ENCODE data around the gene TSPAN9.

Gene TSPAN9

DNA sequence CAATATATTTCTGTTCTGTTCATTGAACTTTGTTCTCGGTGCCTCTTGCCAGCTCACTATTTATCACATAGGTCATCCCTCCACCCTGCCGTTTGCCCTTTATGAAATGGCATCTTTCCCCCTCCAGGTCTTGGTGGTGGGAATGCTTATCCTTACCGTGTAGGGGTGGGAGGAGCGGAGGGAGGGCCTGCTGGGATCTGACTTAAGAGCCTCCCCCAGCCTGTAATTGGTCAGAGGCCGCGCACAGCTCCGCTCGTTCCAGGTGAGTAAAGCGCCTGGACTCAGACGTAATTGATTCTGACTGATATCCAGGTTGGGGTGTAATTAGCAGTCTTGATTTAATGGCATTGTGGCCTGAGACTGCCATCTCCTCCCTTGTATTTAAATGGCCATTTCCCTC, 185.3 kb downstream of the TSPAN9 start:
- Histone ChIP-seq H3K27me3 (ENCODE audit: control insufficient read depth in 5 of 5, insufficient read depth in 4 of 5, low read length in 5 of 5) (no peaks in the 10 kb centered on the region), H3K4me1 (ENCODE audit: control insufficient read depth in 5 of 5, insufficient read depth in 5 of 5, low read length in 5 of 5) (peaks cover 2 to 19% (median 17%) of the 10 kb centered on the region in 5 donors), H3K27ac (ENCODE audit: low read depth, low read length) (no peak overlapping the region), H3K36me3 (ENCODE audit: control insufficient read depth in 5 of 5, insufficient read depth in 5 of 5, low read length in 5 of 5) (peaks cover 0 to 24% (median 0%) of the 10 kb centered on the region in 5 donors), H3K9ac (ENCODE audit: low read length in 5 of 5) (no peak overlapping the region), H3K4me3 (ENCODE audit: low read depth in 1 of 5, low read length in 5 of 5) (no peak overlapping the region), H3K9me3 (ENCODE audit: control insufficient read depth in 5 of 5, low read length in 5 of 5) (no peaks in the 10 kb centered on the region)

DNA sequence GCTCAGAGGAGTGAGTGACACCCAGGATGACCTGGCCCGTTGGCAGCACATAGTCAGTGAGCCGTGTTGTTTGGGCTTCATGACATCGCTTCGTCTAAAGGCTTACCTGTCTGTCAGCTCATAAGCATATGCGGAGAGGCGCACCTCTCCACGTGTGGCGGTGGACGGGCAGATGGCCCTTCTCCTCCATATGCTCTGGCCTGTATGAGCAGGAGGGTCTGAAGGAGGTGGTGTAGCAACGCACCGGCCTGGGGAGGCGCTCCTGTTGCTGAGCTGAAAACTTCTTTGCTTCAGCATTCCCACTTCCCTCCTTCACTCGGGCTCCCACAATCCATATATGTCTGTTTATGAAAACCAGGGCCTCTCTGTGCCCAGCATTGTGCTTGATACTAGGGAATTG, 186.1 kb downstream of the TSPAN9 start:
- Histone ChIP-seq H3K4me3 (ENCODE audit: low read depth in 1 of 5, low read length in 5 of 5) (no peak overlapping the region), H3K27ac (ENCODE audit: low read depth, low read length) (no peak overlapping the region), H3K9ac (ENCODE audit: low read length in 5 of 5) (no peak overlapping the region), H3K9me3 (ENCODE audit: control insufficient read depth in 5 of 5, low read length in 5 of 5) (no peaks in the 10 kb centered on the region), H3K27me3 (ENCODE audit: control insufficient read depth in 5 of 5, insufficient read depth in 4 of 5, low read length in 5 of 5) (no peaks in the 10 kb centered on the region), H3K36me3 (ENCODE audit: control insufficient read depth in 5 of 5, insufficient read depth in 5 of 5, low read length in 5 of 5) (peaks cover 0 to 24% (median 0%) of the 10 kb centered on the region in 5 donors), H3K4me1 (ENCODE audit: control insufficient read depth in 5 of 5, insufficient read depth in 5 of 5, low read length in 5 of 5) (peaks cover 2 to 19% (median 17%) of the 10 kb centered on the region in 5 donors)

- Histone ChIP-seq H3K27me3 (ENCODE audit: control insufficient read depth in 5 of 5, insufficient read depth in 4 of 5, low read length in 5 of 5) (no peaks in the 10 kb centered on the region), H3K9me3 (ENCODE audit: control insufficient read depth in 5 of 5, low read length in 5 of 5) (no peaks in the 10 kb centered on the region), H3K36me3 (ENCODE audit: control insufficient read depth in 5 of 5, insufficient read depth in 5 of 5, low read length in 5 of 5) (peaks cover 0 to 24% (median 0%) of the 10 kb centered on the region in 5 donors), H3K27ac (ENCODE audit: low read depth, low read length) (no peak overlapping the region), H3K9ac (ENCODE audit: low read length in 5 of 5) (no peak overlapping the region), H3K4me3 (ENCODE audit: low read depth in 1 of 5, low read length in 5 of 5) (no peak overlapping the region), H3K4me1 (ENCODE audit: control insufficient read depth in 5 of 5, insufficient read depth in 5 of 5, low read length in 5 of 5) (peaks cover 2 to 19% (median 17%) of the 10 kb centered on the region in 5 donors)
These were observed 187.1 kb downstream of the TSPAN9 start for GRCh38 chr12:3263939-3264922.

DNA sequence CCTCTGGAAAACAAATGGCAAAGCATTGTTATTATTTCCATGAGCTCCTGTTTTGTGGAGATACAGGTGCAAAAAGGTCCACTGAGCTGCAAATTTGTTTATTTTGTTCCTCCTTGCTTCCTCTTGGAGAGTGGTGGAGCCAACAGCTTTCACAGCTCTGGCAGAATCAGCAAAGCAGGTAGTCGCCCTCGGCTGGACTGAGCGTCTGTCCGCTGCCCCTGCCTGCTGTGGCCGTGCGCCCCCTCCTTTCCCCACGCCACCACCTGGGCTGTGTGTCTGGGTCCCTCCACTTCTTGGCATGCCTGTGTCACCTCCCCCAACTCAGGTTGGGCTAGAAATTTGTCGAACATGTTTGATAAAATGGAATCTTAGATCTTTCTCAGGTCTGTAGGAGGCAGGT, 188.2 kb downstream of the TSPAN9 start:
- Histone ChIP-seq H3K9ac (ENCODE audit: low read length in 5 of 5) (no peak overlapping the region), H3K9me3 (ENCODE audit: control insufficient read depth in 5 of 5, low read length in 5 of 5) (no peaks in the 10 kb centered on the region), H3K4me1 (ENCODE audit: control insufficient read depth in 5 of 5, insufficient read depth in 5 of 5, low read length in 5 of 5) (peaks cover 2 to 19% (median 17%) of the 10 kb centered on the region in 5 donors), H3K36me3 (ENCODE audit: control insufficient read depth in 5 of 5, insufficient read depth in 5 of 5, low read length in 5 of 5) (peaks cover 0 to 19% (median 0%) of the 10 kb centered on the region in 5 donors), H3K27ac (ENCODE audit: low read depth, low read length) (no peak overlapping the region), H3K4me3 (ENCODE audit: low read depth in 1 of 5, low read length in 5 of 5) (no peak overlapping the region), H3K27me3 (ENCODE audit: control insufficient read depth in 5 of 5, insufficient read depth in 4 of 5, low read length in 5 of 5) (no peaks in the 10 kb centered on the region)

- Histone ChIP-seq H3K27me3 (ENCODE audit: control insufficient read depth in 5 of 5, insufficient read depth in 4 of 5, low read length in 5 of 5) (no peaks in the 10 kb centered on the region), H3K4me3 (ENCODE audit: low read depth in 1 of 5, low read length in 5 of 5) (no peak overlapping the region), H3K36me3 (ENCODE audit: control insufficient read depth in 5 of 5, insufficient read depth in 5 of 5, low read length in 5 of 5) (peaks cover 0 to 19% (median 0%) of the 10 kb centered on the region in 5 donors), H3K9ac (ENCODE audit: low read length in 5 of 5) (no peak overlapping the region), H3K4me1 (ENCODE audit: control insufficient read depth in 5 of 5, insufficient read depth in 5 of 5, low read length in 5 of 5) (peaks cover 1 to 16% (median 14%) of the 10 kb centered on the region in 5 donors), H3K9me3 (ENCODE audit: control insufficient read depth in 5 of 5, low read length in 5 of 5) (no peaks in the 10 kb centered on the region), H3K27ac (ENCODE audit: low read depth, low read length) (no peak overlapping the region)
These were observed 189.5 kb downstream of the TSPAN9 start for GRCh38 chr12:3266638-3267037.

DNA sequence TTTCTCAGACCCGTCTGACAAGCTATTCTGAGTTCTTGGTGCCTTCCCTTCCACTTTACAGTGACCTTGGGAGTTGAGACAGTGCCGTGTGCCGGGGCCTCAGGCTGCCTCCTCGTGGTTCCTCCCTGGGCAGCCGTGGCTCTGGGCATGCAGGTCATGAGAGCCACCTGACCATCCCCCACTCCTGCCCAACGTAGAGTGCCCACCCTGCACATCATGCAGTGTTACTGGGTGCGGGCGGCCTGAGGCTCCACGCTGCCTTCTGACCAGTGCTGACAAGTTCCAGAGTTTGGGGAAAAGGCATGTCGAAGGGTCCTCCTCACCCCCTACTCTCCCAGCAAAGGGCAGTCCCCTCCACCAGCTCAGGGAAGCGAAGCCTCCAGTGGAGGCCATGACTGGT, 190.5 kb downstream of the TSPAN9 start:
- Histone ChIP-seq H3K36me3 (ENCODE audit: control insufficient read depth in 5 of 5, insufficient read depth in 5 of 5, low read length in 5 of 5) (peaks cover 0 to 20% (median 0%) of the 10 kb centered on the region in 5 donors), H3K27ac (ENCODE audit: low read depth, low read length) (no peak overlapping the region), H3K4me3 (ENCODE audit: low read depth in 1 of 5, low read length in 5 of 5) (no peak overlapping the region), H3K27me3 (ENCODE audit: control insufficient read depth in 5 of 5, insufficient read depth in 4 of 5, low read length in 5 of 5) (no peaks in the 10 kb centered on the region), H3K4me1 (ENCODE audit: control insufficient read depth in 5 of 5, insufficient read depth in 5 of 5, low read length in 5 of 5) (peaks cover 0 to 6% (median 4%) of the 10 kb centered on the region in 5 donors), H3K9ac (ENCODE audit: low read length in 5 of 5) (no peak overlapping the region), H3K9me3 (ENCODE audit: control insufficient read depth in 5 of 5, low read length in 5 of 5) (no peaks in the 10 kb centered on the region)

- Histone ChIP-seq H3K4me3 (ENCODE audit: low read depth in 1 of 5, low read length in 5 of 5) (no peak overlapping the region), H3K27me3 (ENCODE audit: control insufficient read depth in 5 of 5, insufficient read depth in 4 of 5, low read length in 5 of 5) (no peaks in the 10 kb centered on the region), H3K4me1 (ENCODE audit: control insufficient read depth in 5 of 5, insufficient read depth in 5 of 5, low read length in 5 of 5) (peaks cover 0 to 23% (median 7%) of the 10 kb centered on the region in 5 donors), H3K9me3 (ENCODE audit: control insufficient read depth in 5 of 5, low read length in 5 of 5) (no peaks in the 10 kb centered on the region), H3K36me3 (ENCODE audit: control insufficient read depth in 5 of 5, insufficient read depth in 5 of 5, low read length in 5 of 5) (peaks cover 0 to 22% (median 0%) of the 10 kb centered on the region in 5 donors), H3K9ac (ENCODE audit: low read length in 5 of 5) (no peak overlapping the region), H3K27ac (ENCODE audit: low read depth, low read length) (no peak overlapping the region)
These were observed 192.4 kb downstream of the TSPAN9 start for GRCh38 chr12:3269594-3269993.

DNA sequence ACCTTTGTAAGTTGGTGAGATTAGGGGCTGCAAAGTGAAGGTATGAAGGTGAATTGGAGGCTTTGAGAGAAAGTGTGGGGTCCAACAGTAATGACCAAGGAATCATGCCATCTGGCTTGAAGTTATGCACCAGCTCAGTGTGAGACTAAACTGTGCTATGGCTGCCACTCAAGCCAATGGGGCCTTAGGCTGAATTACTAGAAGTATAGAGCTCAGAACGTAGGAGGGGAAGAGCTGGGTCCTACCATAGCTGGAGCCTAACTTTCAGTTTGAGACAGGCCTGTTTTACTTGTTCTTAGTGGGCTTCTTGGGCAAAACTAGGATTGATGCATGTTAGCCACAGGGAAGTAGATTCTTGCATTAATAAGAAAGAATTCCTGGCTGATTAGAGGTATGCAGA, 194.0 kb downstream of the TSPAN9 start:
- Histone ChIP-seq H3K4me3 (ENCODE audit: low read depth in 1 of 5, low read length in 5 of 5) (no peak overlapping the region), H3K27ac (ENCODE audit: low read depth, low read length) (no peak overlapping the region), H3K4me1 (ENCODE audit: control insufficient read depth in 5 of 5, insufficient read depth in 5 of 5, low read length in 5 of 5) (peaks cover 2 to 33% (median 15%) of the 10 kb centered on the region in 5 donors), H3K27me3 (ENCODE audit: control insufficient read depth in 5 of 5, insufficient read depth in 4 of 5, low read length in 5 of 5) (no peaks in the 10 kb centered on the region), H3K9ac (ENCODE audit: low read length in 5 of 5) (no peak overlapping the region), H3K36me3 (ENCODE audit: control insufficient read depth in 5 of 5, insufficient read depth in 5 of 5, low read length in 5 of 5) (peaks cover 0 to 14% (median 0%) of the 10 kb centered on the region in 5 donors), H3K9me3 (ENCODE audit: control insufficient read depth in 5 of 5, low read length in 5 of 5) (no peaks in the 10 kb centered on the region)

- Histone ChIP-seq H3K4me1 (ENCODE audit: control insufficient read depth in 5 of 5, insufficient read depth in 5 of 5, low read length in 5 of 5) (peaks cover 2 to 33% (median 15%) of the 10 kb centered on the region in 5 donors), H3K9ac (ENCODE audit: low read length in 5 of 5) (no peak overlapping the region), H3K27me3 (ENCODE audit: control insufficient read depth in 5 of 5, insufficient read depth in 4 of 5, low read length in 5 of 5) (no peaks in the 10 kb centered on the region), H3K4me3 (ENCODE audit: low read depth in 1 of 5, low read length in 5 of 5) (no peak overlapping the region), H3K27ac (ENCODE audit: low read depth, low read length) (no peak overlapping the region), H3K36me3 (ENCODE audit: control insufficient read depth in 5 of 5, insufficient read depth in 5 of 5, low read length in 5 of 5) (peaks cover 0 to 16% (median 0%) of the 10 kb centered on the region in 5 donors), H3K9me3 (ENCODE audit: control insufficient read depth in 5 of 5, low read length in 5 of 5) (no peaks in the 10 kb centered on the region)
These were observed 194.5 kb downstream of the TSPAN9 start for GRCh38 chr12:3271639-3272038.

DNA sequence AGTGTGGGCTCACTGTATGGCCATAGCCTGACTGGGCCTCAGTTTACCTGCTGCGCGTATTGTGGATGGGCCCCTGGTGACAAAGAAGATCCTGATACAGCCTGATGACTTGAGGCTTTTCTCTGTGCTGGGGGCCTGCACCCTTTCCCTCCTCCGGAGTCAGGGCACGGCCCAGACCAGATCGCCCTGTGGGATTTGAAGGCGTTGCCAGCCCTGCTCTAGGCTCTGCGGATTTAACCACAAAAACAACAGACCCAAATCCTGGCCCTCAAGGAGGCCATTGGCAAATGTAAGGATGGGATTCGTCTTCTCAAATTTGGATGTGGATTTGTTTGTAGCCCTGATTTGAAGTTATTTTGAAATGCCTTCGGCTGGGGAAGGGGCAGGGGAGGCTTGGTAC, 195.8 kb downstream of the TSPAN9 start:
- peak overlapping the region in 1 of 5 donors; percentile 20 for H3K9ac ChIP-seq (ENCODE audit: low read length in 5 of 5)
- H3K4me3 ChIP-seq (ENCODE audit: low read depth in 1 of 5, low read length in 5 of 5), result no peak overlapping the region
- H3K27ac ChIP-seq (ENCODE audit: low read depth, low read length), result no peak overlapping the region
- H3K9me3 ChIP-seq (ENCODE audit: control insufficient read depth in 5 of 5, low read length in 5 of 5), result no peaks in the 10 kb centered on the region
- peaks cover 2 to 28% (median 15%) of the 10 kb centered on the region in 5 donors for H3K4me1 ChIP-seq (ENCODE audit: control insufficient read depth in 5 of 5, insufficient read depth in 5 of 5, low read length in 5 of 5)
- H3K27me3 ChIP-seq (ENCODE audit: control insufficient read depth in 5 of 5, insufficient read depth in 4 of 5, low read length in 5 of 5), result no peaks in the 10 kb centered on the region
- peaks cover 0 to 13% (median 6%) of the 10 kb centered on the region in 5 donors for H3K36me3 ChIP-seq (ENCODE audit: control insufficient read depth in 5 of 5, insufficient read depth in 5 of 5, low read length in 5 of 5)
